H54 (cell line): ENCODE data around the gene GOLGA8B.
A peak's percentile ranks its signal among the peaks of the same experiment; 100 is the strongest.
"Not testable (repeated sequence)": the region's sequence is repeated elsewhere in the genome, so short reads cannot be mapped to it uniquely, and the experiment has no call there.

Experiments used
- DNase-seq: peaks from one replicate; pipeline ENCODE4 v3.0.0; 2011; ENCODE audit warnings: low spot score, mixed read lengths; ENCODE audit not compliant: insufficient read length
- FAIRE-seq: peaks from 3 replicates; lab custom pipeline; 2011; peaks lifted over from hg19 to GRCh38; lab: Jason Lieb, UNC
- POLR2A ChIP-seq: IDR thresholded peaks from 2 replicates; pipeline ENCODE4 v1.6.1; 2011; ENCODE audit warnings: low read depth, mild to moderate bottlenecking, low read length

The GOLGA8B gene

DNA sequence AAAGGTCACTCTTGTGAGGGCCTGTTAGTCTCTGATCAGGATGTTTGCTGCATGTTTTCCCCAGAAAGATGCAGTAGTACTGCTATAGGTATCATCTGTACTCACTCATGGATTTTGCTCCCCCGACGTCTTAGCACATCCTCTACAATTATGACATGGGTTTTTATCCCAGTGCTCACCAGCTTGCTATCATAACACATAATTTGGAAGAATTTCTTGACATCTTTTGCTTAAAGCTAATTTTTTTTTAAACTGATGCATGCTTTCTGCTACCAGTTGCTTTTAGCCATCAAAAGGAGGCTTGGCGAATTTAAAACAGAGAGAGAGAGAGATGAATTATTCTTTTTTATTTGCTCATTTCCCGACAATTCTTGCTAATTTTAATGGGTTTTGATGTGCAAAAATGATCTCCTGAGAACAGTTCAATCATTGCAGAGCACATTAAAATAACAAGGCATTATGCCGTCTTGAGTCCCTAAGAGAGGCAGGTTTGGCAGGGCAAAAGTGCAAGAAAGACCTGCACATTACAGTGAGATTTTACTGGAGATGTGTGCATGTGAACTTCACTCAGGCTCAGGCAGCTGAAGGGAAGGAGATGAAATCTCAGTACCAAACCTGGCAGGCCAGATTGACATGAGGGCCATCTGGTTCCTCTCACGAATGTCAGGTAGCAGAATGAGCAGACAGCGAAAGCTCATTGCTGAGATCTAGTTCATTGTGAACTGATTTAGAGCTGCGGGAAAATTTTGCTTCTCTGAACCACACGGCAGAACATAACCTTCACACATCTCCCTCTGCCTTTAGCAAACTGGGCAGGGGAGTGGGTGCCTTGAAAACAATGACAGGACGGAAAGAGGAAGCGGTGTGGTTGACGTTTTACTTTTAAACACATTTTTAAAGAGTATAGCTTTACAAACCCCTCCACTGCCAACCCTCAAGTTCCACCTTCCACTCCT lies 25.9 kb upstream of the GOLGA8B start:
- FAIRE-seq (no peak), DNase-seq (no peak)
- no peak for TF ChIP-seq POLR2A

DNA sequence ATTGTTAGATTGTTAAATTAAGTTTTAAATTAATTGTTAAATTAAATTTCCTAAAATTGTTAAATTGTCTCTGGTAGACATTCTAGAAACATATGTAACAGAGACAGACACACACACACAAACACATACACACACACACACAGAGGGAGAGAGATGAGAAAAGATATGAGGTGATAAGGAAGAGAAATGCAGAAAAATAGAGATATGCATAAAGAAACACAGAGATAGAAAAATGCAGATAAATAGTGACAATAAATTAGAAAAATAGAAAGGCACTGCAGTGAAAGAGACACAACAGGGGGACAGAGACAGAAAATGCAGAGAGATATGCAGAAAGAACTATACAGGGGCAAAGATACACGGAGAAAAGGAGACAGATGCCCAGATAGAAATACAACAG lies 25.1 kb upstream of the GOLGA8B start:
- DNase-seq: no peak
- no peak for FAIRE-seq
- TF ChIP-seq POLR2A: no peak

DNA sequence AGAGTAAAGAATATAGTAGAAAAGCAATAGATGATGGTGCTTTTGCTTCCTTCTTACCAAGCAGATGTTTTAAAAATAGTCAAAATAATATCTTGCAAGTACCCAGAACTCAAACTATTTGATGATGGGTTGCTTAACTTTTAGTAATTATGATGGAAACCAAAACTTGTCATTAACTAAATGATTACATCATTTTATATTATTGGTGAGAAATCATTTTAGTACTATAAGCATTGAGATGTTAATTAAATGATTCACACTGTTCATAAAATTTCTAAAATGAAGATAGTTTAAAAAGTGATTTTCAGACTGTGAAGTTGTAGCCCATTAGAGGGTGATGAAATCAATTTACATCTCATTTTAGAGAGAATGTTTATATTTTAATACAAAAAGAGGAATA lies 24.4 kb upstream of the GOLGA8B start:
- no peak for FAIRE-seq

GRCh38 chr15:34606545-34606944 lies 23.1 kb upstream of the GOLGA8B start:
- DNase-seq: no peak
- TF ChIP-seq POLR2A: no peak

More for the DNA sequence above, 24.4 kb upstream of the GOLGA8B start:
- TF ChIP-seq POLR2A: no peak
- no peak for DNase-seq

DNA sequence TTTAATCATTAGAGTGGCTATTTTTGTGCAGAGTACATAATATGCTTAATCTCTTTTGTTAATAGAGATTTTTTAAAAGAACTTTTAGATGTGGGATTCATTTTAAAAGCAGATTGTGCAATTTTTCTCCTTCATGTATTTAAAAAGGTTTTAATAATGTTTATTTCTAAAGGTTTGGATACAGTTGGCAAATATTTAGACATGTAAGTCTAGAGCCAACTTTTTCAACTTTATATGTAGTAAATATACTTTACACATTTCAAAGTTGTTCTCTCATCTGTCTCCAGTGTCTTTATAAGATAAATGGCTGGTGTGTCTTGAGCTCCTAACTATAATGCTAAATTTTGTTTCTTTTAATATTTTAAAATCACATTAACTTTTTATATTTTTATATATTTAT lies 22.7 kb upstream of the GOLGA8B start:
- no peak for TF ChIP-seq POLR2A
- DNase-seq (no peak), FAIRE-seq (no peak)

More at GRCh38 chr15:34606545-34606944, 23.1 kb upstream of the GOLGA8B start:
- no peak for FAIRE-seq

DNA sequence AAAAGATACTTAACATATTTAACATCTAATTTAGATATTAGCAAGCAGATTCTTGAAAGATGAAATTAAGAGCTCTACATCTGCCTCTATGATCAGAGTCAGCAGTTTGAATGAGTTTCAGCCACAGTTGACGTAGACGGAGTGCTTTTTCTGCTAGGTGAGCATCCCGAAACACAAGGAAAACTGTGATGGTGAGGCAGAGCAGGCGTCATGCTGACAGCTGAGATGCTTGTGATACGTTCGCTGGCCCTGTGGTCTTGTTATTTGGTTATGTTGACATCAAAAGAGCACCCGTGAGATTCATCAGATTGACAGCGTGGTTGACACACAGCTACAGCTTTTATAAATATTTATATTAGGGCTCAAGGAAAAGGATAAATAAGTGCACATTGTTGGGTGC lies 19.6 kb upstream of the GOLGA8B start:
- no peak for TF ChIP-seq POLR2A
- FAIRE-seq: no peak
- DNase-seq: no peak

- FAIRE-seq (no peak), DNase-seq (no peak)
- no peak for TF ChIP-seq POLR2A
Measured at GRCh38 chr15:34600923-34601322, 17.5 kb upstream of the GOLGA8B start.

- DNase-seq (no peak), FAIRE-seq (no peak)
- TF ChIP-seq POLR2A: no peak
Measured at GRCh38 chr15:34598799-34599585, 15.5 kb upstream of the GOLGA8B start.

GRCh38 chr15:34597316-34597715 lies 13.9 kb upstream of the GOLGA8B start:
- no peak for TF ChIP-seq POLR2A
- DNase-seq: no peak
- FAIRE-seq: no peak

DNA sequence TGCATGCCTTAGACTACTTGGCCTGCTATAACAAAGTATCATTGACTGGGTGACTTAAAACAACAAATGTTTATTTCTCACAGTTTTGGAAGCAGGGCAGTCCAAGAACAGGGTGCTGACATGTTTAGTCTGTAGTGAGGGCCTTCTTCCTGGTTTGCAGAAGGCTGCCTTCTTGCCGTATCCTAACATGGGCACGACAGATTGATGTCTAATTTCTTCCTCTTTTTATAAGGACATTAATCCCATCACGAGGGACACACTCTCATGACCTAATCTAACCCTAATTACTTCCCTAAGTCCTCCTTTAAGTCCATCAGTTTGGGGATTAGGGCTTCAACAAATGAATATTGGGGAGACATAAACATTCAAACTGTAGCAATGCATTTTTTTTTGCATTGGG lies 10.9 kb upstream of the GOLGA8B start:
- TF ChIP-seq POLR2A: no peak
- FAIRE-seq (no peak), DNase-seq (no peak)

GRCh38 chr15:34591306-34591705 lies 7.9 kb upstream of the GOLGA8B start:
- no peak for TF ChIP-seq POLR2A
- DNase-seq: no peak
- FAIRE-seq: no peak

GRCh38 chr15:34588046-34588674 lies 4.7 kb upstream of the GOLGA8B start:
- peak; percentile 93 for FAIRE-seq
- peak; percentile 40 for DNase-seq
- TF ChIP-seq POLR2A: peak; percentile 57; the same call in 1 of the 2 replicates

DNA sequence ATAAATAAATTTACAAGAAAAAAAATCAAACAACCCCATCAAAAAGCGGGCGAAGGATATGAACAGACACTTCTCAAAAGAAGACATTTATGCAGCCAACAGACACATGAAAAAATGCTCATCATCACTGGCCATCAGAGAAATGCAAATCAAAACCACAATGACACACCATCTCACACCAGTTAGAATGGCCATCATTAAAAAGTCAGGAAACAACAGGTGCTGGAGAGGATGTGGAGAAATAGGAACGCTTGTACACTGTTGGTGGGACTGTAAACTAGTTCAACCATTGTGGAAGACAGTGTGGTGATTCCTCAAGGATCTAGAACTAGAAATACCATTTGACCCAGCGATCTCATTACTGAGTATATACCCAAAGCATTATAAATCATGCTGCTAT lies 2.5 kb upstream of the GOLGA8B start:
- not testable (repeated sequence) for DNase-seq, FAIRE-seq

DNA sequence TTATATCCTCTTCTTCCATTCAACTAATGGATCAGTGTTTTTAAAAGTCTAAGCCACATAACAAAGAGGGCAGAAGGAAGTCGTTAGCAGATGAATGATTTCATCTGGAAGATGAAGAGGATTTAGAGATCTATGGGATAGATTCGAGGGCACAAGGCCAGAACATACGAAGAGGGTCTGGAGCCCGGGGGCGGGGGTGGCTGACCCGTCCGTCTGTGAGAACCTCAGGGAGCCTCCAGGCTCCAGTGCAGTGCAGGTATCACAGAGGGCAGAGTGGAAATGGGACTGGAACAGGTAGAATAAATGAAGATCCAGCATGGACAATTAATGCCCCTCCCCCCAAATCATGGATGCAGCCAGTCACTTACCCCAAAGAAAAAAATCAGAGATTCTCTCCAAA lies 1.5 kb upstream of the GOLGA8B start:
- FAIRE-seq (no peak), DNase-seq (no peak)
- no peak for TF ChIP-seq POLR2A

- DNase-seq (no peak), FAIRE-seq (no peak)
- no peak for TF ChIP-seq POLR2A
Measured at GRCh38 chr15:34584330-34584668, 848 bp upstream of the GOLGA8B start.
